SK-N-SH (cell line): ENCODE measurements around the gene UGP2. TPM values are rescaled to one million over a fixed set of nuclear protein-coding genes. Genes with fewer than 3 reads are reported as not detected.

Source experiments
- CTCF ChIA-PET: fragments of 300-600, 350-600 bp; formaldehyde crosslinking; extraction: SDS; loops from one replicate; lab custom pipeline; 2021; lab: Yijun Ruan, JAX
- POLR2A ChIA-PET: fragments of 350-600 bp; sonication (Branson Sonifier 250); formaldehyde crosslinking; extraction: SDS; loops from one replicate; lab custom pipeline; 2020; ENCODE audit warnings: antibody characterized with exemption, inconsistent platforms; lab: Yijun Ruan, JAX
- DNase-seq: peaks from one replicate; pipeline ENCODE4 v3.0.0; 2012
- H2AFZ ChIP-seq: fragments of 200-600 bp; sonication (generic); 2 replicates; pipeline ENCODE4 v1.8.1; 2016; ENCODE audit warnings: antibody characterized with exemption, mild to moderate bottlenecking, low read depth
- H3F3A ChIP-seq: fragments of 200-600 bp; sonication (generic); replicated peaks from 2 replicates; pipeline ENCODE3; 2016; ENCODE audit warnings: antibody characterized with exemption, mild to moderate bottlenecking; ENCODE audit not compliant: insufficient read depth
- H3K27ac ChIP-seq, 2 experiments: fragments of 200-500 bp in 1 of 2; fragments of 200-600 bp in 1 of 2; sonication (Bioruptor generic) in 1 of 2; sonication (generic), shearing (Covaris generic) in 1 of 2; 2 replicates each; pipeline versions ENCODE4 v1.5.1 to v1.6.1; 2014 to 2016; ENCODE audit warnings: low read depth in 2 of 2, inconsistent platforms in 1 of 2, low read length in 1 of 2, mild to moderate bottlenecking in 1 of 2, mixed read lengths in 1 of 2
- H3K27me3 ChIP-seq: fragments of 200-600 bp; sonication (generic), shearing (Covaris generic); 2 replicates; pipeline ENCODE4 v1.6.1; 2016; ENCODE audit warnings: mixed run types; ENCODE audit not compliant: insufficient read depth
- H3K36me3 ChIP-seq, 2 experiments: fragments of 200-500 bp in 1 of 2; fragments of 200-600 bp in 1 of 2; sonication (Bioruptor generic) in 1 of 2; sonication (generic) in 1 of 2; replicated peaks in 1 of 2; 2 replicates each; pipeline versions ENCODE3 to v1.5.1; 2014 to 2016; ENCODE audit warnings: low read length in 1 of 2, mild to moderate bottlenecking in 1 of 2; ENCODE audit not compliant: insufficient read depth in 2 of 2, control insufficient read depth in 1 of 2
- H3K4me1 ChIP-seq, 2 experiments: fragments of 200-500 bp in 1 of 2; fragments of 200-600 bp in 1 of 2; sonication (Bioruptor generic) in 1 of 2; sonication (generic), shearing (Covaris generic) in 1 of 2; 2 replicates each; pipeline versions ENCODE4 v1.5.1 to v1.6.1; 2014 to 2016; ENCODE audit warnings: low read depth in 1 of 2, low read length in 1 of 2, mixed run types in 1 of 2; ENCODE audit not compliant: insufficient read depth in 2 of 2, control insufficient read depth in 1 of 2
- H3K4me2 ChIP-seq: fragments of 200-600 bp; sonication (generic), shearing (Covaris generic); 2 replicates; pipeline ENCODE4 v1.6.1; 2017; ENCODE audit warnings: mixed run types
- H3K4me3 ChIP-seq, 2 experiments: fragments of 200-500 bp in 1 of 2; fragments of 200-600 bp in 1 of 2; sonication (Bioruptor generic) in 1 of 2; sonication (generic), shearing (Covaris generic) in 1 of 2; 2 replicates each; pipeline versions ENCODE4 v1.5.1 to v1.8.1; 2014 to 2016; ENCODE audit warnings: low read depth in 2 of 2, inconsistent platforms in 1 of 2, low read length in 1 of 2, mild to moderate bottlenecking in 1 of 2, mixed read lengths in 1 of 2, moderate library complexity in 1 of 2
- H3K79me2 ChIP-seq: fragments of 200-600 bp; sonication (generic); 2 replicates; pipeline ENCODE4 v1.8.1; 2017; ENCODE audit warnings: mild to moderate bottlenecking; ENCODE audit not compliant: insufficient read depth
- H3K9ac ChIP-seq: fragments of 200-600 bp; sonication (generic); 2 replicates; pipeline ENCODE4 v1.6.1; 2017; ENCODE audit warnings: mixed run types
- H3K9me2 ChIP-seq: fragments of 200-600 bp; sonication (generic); 2 replicates; pipeline ENCODE4 v1.6.1; 2017; ENCODE audit warnings: mixed run types
- H3K9me3 ChIP-seq: fragments of 200-600 bp; sonication (generic); 2 replicates; pipeline ENCODE4 v1.6.1; 2017; ENCODE audit warnings: mixed run types, mild to moderate bottlenecking, moderate library complexity
- H4K20me1 ChIP-seq: fragments of 200-600 bp; sonication (generic); 2 replicates; pipeline ENCODE4 v1.6.1; 2017; ENCODE audit warnings: mild to moderate bottlenecking, mixed run types; ENCODE audit not compliant: insufficient read depth
- CTCF ChIP-seq: fragments of 200-600 bp; sonication (generic); IDR thresholded peaks from 2 replicates; pipeline ENCODE4 v1.6.1; 2017; ENCODE audit warnings: antibody characterized with exemption, mild to moderate bottlenecking, moderate library complexity
- EP300 ChIP-seq, 2 experiments: IDR thresholded peaks; 2 replicates each; pipeline versions ENCODE4 v1.4.0 to v1.6.1; 2012; ENCODE audit warnings: borderline replicate concordance in 1 of 2, low read depth in 1 of 2, low read length in 1 of 2
- EZH2phosphoT487 ChIP-seq: fragments of 200-600 bp; sonication (generic); IDR thresholded peaks from 2 replicates; pipeline ENCODE4 v1.6.1; 2017; ENCODE audit warnings: low read depth, mixed run types, mild to moderate bottlenecking, antibody characterized with exemption, moderate library complexity, borderline replicate concordance
- FOXJ3 ChIP-seq: sonication (generic); formaldehyde crosslinking; IDR thresholded peaks from 2 replicates; pipeline ENCODE4 v1.5.1; 2020; ENCODE audit warnings: mild to moderate bottlenecking, missing genetic modification reagents
- JUND ChIP-seq: IDR thresholded peaks from 2 replicates; pipeline ENCODE4 v1.4.0; 2012
- MXI1 ChIP-seq: IDR thresholded peaks from 2 replicates; pipeline ENCODE4 v1.6.1; 2012; ENCODE audit warnings: mild to moderate bottlenecking, low read depth, low read length, improper control_type of control experiment
- PBX3 ChIP-seq: IDR thresholded peaks from 2 replicates; pipeline ENCODE4; 2012
- RCOR1 ChIP-seq: fragments of 150-350 bp; IDR thresholded peaks from 2 replicates; pipeline ENCODE4 v1.6.1; 2017; ENCODE audit warnings: antibody characterized with exemption, low read length
- REST ChIP-seq: IDR thresholded peaks from 2 replicates; pipeline ENCODE4 v1.6.1; 2012; ENCODE audit warnings: mild to moderate bottlenecking, low read depth, low read length, moderate library complexity
- RFX5 ChIP-seq: IDR thresholded peaks from 2 replicates; pipeline ENCODE4 v1.6.1; 2012; ENCODE audit warnings: mild to moderate bottlenecking, improper control_type of control experiment, low read length
- RXRA ChIP-seq: IDR thresholded peaks from 2 replicates; pipeline ENCODE4 v1.4.0; 2012; ENCODE audit warnings: low read depth, mild to moderate bottlenecking, borderline replicate concordance
- SIN3A ChIP-seq: IDR thresholded peaks from 2 replicates; pipeline ENCODE4 v1.6.1; 2012; ENCODE audit warnings: low read depth, mild to moderate bottlenecking, low read length, moderate library complexity, borderline replicate concordance
- SMC3 ChIP-seq: IDR thresholded peaks from 2 replicates; pipeline ENCODE4 v1.6.1; 2012; ENCODE audit warnings: low read depth, low read length, improper control_type of control experiment
- USF1 ChIP-seq: IDR thresholded peaks from 2 replicates; pipeline ENCODE4 v1.4.0; 2012; ENCODE audit warnings: low read depth, borderline replicate concordance
- WGBS: methylation state at CpG from one replicate; pipeline ENCODE4 v1.1.6; 2017; ENCODE audit warnings: low lambda C conversion rate; 5-methylcytosine and 5-hydroxymethylcytosine counted together
- polyA plus RNA-seq, 3 experiments: library from polyadenylated mRNA; depleted of rRNA; stranded (reverse); fragments of >200 nt; gene quantifications; 2 replicates each; pipeline ENCODE4 v1.2.3, GENCODE V29; 2012

Gene UGP2
- polyA plus RNA-seq, 1 of the 3 experiments (the other 2 are of a cell fraction), result 30.1 TPM

- H3K27ac ChIP-seq, result no peak overlapping the region
- POLR2A ChIA-PET, result no interaction called here
- no peak for TF ChIP-seq PBX3
- TF ChIP-seq JUND, result no peak
- TF ChIP-seq EP300 (IDR thresholded peaks at IDR 0.05; ENCODE audit: borderline replicate concordance in 1 of 2, low read depth in 1 of 2, low read length in 1 of 2), result no peak
- no peak for TF ChIP-seq CTCF
- TF ChIP-seq SMC3, result no peak
- TF ChIP-seq REST, result no peak
- TF ChIP-seq EZH2phosphoT487, result no peak
- TF ChIP-seq RCOR1, result no peak
- no peak for TF ChIP-seq MXI1
- TF ChIP-seq USF1, result no peak
- TF ChIP-seq SIN3A, result no peak
- no peak for TF ChIP-seq RFX5
- no peak for TF ChIP-seq FOXJ3 (CRISPR knock-in tag)
- TF ChIP-seq RXRA, result no peak
- TF ChIP-seq, all 33 proteins: peak for 0
- Histone ChIP-seq H3K4me2 (no peak overlapping the region), H3K9me2 (no peaks in the 10 kb centered on the region), H3K9me3 (no peaks in the 10 kb centered on the region), H3K36me3 (peaks cover 27 to 43% of the 10 kb centered on the region in 2 experiments), H3K4me3 (no peak overlapping the region), H3K79me2 (peaks cover 23% of the 10 kb centered on the region; the same call in 1 of the 2 replicates), H4K20me1 (no peaks in the 10 kb centered on the region), H3K4me1 (peaks cover 0 to 3% of the 10 kb centered on the region in 2 experiments; a peak in 2 of 4 replicates), H3K27me3 (no peaks in the 10 kb centered on the region), H3F3A (no peaks in the 10 kb centered on the region), H3K9ac (no peak overlapping the region), H2AFZ (no peak overlapping the region)
- CTCF ChIA-PET, result interaction anchor here (0.8 to 2.1 kb wide), 5 partner anchors 8 to 177 kb away, joined by 3 to 8 read pairs (median 6); no protein-coding TSS in a partner anchor
- WGBS, result 88% methylated on average over 5 of the region's 5 CpGs
- DNase-seq, result no peak
These were observed 34.6 kb downstream of the UGP2 start for GRCh38 chr2:63876311-63876710.
